DOHH2 (cell line): Measurements from ENCODE around the gene SMCHD1.

Source experiments
- H3F3A ChIP-seq: fragments of 200-600 bp; sonication (generic), shearing (Covaris generic); 2 replicates; pipeline ENCODE4 v1.6.0; 2016; ENCODE audit warnings: antibody characterized with exemption, mild to moderate bottlenecking; ENCODE audit not compliant: control insufficient read depth, insufficient read depth
- H3K27ac ChIP-seq: fragments of 200-600 bp; sonication (generic); 2 replicates; pipeline ENCODE4 v1.5.1; 2014; ENCODE audit warnings: low read depth, mild to moderate bottlenecking, low read length, moderate library complexity
- H3K27me3 ChIP-seq: fragments of 200-600 bp; sonication (generic); 2 replicates; pipeline ENCODE4 v1.6.1; 2014; ENCODE audit warnings: mild to moderate bottlenecking, low read length, mixed read lengths; ENCODE audit not compliant: control insufficient read depth
- H3K36me3 ChIP-seq: fragments of 200-600 bp; sonication (generic); 2 replicates; pipeline ENCODE4 v1.6.1; 2014; ENCODE audit warnings: mild to moderate bottlenecking, low read length, moderate library complexity, mixed read lengths; ENCODE audit not compliant: control insufficient read depth
- H3K4me1 ChIP-seq: fragments of 200-600 bp; sonication (generic); 2 replicates; pipeline ENCODE4 v1.6.1; 2014; ENCODE audit warnings: mild to moderate bottlenecking, low read length, mixed read lengths; ENCODE audit not compliant: control insufficient read depth
- H3K4me2 ChIP-seq: fragments of 200-600 bp; sonication (generic); 2 replicates; pipeline ENCODE4 v1.6.0; 2014; ENCODE audit warnings: mild to moderate bottlenecking, low read length, moderate library complexity
- H3K4me3 ChIP-seq: fragments of 200-600 bp; sonication (generic); 2 replicates; pipeline ENCODE4 v1.5.1; 2014; ENCODE audit warnings: mild to moderate bottlenecking, low read length, mixed read lengths
- H3K79me2 ChIP-seq: fragments of 200-600 bp; sonication (generic); 2 replicates; pipeline ENCODE4 v1.6.1; 2014; ENCODE audit warnings: mild to moderate bottlenecking, low read length, mixed read lengths; ENCODE audit not compliant: control insufficient read depth
- H3K9me2 ChIP-seq: fragments of 200-600 bp; sonication (generic); replicated peaks from 2 replicates; pipeline ENCODE4 v1.6.1; 2014; ENCODE audit warnings: mild to moderate bottlenecking, low read length, mixed read lengths; ENCODE audit not compliant: control insufficient read depth
- H3K9me3 ChIP-seq: fragments of 200-600 bp; sonication (generic); 2 replicates; pipeline ENCODE4 v1.6.1; 2014; ENCODE audit warnings: antibody characterized with exemption, low read length, mixed read lengths; ENCODE audit not compliant: control insufficient read depth, insufficient read depth
- H4K20me1 ChIP-seq: fragments of 200-600 bp; sonication (generic); 2 replicates; pipeline ENCODE4 v1.6.0; 2014; ENCODE audit warnings: low read depth, mild to moderate bottlenecking, antibody characterized with exemption, low read length, moderate library complexity; ENCODE audit not compliant: control insufficient read depth, insufficient read depth
- EZH2phosphoT487 ChIP-seq: fragments of 200-600 bp; sonication (generic); IDR thresholded peaks from 2 replicates; pipeline ENCODE4 v1.6.1; 2017; ENCODE audit warnings: borderline replicate concordance, mild to moderate bottlenecking, antibody characterized with exemption, low read length, moderate library complexity, mixed read lengths
- TF ChIP-seq, protein P1 (sequence below): fragments of 200-600 bp; sonication (generic); IDR thresholded peaks from one replicate; pipeline ENCODE4 v1.5.1; 2014; ENCODE audit warnings: antibody characterized with exemption, mild to moderate bottlenecking, low read depth, low read length; ENCODE audit not compliant: poor library complexity, severe bottlenecking

SMCHD1 gene

DNA sequence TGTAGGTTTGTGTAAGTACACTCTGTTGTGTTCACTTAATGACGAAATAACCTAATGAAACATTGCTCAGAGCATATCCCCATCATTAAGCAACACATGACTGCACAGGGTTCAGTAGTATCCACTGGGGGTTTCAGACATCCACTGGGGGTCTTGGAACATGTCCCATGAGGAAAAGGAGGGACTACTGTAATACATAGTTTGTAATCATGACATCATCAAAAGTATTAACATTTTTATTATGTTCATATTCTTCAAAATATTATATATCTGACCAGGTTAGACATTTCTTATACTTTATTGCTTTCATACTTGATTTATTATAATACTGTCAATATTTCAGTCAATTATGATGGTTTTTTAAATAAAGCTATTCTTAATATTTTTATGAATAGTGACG is 136.9 kb downstream of the SMCHD1 start:
- Histone ChIP-seq H3K4me3 (no peak overlapping the region), H3K36me3 (peaks cover 80% of the 10 kb centered on the region), H3F3A (0 out of 2 replicates have a peak, but pooled peaks cover 3% of the 10 kb centered on the region), H3K9me2 (no peaks in the 10 kb centered on the region), H3K27me3 (no peaks in the 10 kb centered on the region), H3K9me3 (no peaks in the 10 kb centered on the region), H3K27ac (no peak overlapping the region), H3K4me1 (no peaks in the 10 kb centered on the region), H3K79me2 (no peaks in the 10 kb centered on the region), H4K20me1 (no peaks in the 10 kb centered on the region), H3K4me2 (no peak overlapping the region)
- TF ChIP-seq, protein P1, sequence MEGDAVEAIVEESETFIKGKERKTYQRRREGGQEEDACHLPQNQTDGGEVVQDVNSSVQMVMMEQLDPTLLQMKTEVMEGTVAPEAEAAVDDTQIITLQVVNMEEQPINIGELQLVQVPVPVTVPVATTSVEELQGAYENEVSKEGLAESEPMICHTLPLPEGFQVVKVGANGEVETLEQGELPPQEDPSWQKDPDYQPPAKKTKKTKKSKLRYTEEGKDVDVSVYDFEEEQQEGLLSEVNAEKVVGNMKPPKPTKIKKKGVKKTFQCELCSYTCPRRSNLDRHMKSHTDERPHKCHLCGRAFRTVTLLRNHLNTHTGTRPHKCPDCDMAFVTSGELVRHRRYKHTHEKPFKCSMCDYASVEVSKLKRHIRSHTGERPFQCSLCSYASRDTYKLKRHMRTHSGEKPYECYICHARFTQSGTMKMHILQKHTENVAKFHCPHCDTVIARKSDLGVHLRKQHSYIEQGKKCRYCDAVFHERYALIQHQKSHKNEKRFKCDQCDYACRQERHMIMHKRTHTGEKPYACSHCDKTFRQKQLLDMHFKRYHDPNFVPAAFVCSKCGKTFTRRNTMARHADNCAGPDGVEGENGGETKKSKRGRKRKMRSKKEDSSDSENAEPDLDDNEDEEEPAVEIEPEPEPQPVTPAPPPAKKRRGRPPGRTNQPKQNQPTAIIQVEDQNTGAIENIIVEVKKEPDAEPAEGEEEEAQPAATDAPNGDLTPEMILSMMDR: no peak
- TF ChIP-seq EZH2phosphoT487: no peak

DNA sequence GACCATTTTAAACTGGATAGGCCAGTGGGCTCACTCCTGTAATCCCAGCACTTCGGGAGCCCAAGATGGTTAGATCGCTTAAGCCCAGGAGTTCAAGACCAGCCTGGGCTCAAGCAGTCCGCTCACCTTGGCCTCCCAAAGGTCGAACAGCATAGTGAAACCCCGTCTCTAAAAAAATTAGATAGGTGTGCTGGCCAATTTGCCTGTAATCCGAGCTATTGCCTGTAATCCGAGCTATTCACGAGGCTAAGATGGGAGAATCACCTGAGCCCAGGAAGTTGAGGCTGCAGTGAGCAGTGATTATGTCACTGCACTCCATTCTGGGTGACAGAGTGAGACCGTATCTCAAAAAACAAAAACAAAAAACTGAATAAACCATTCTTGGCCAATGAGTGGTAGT is 138.6 kb downstream of the SMCHD1 start:
- Histone ChIP-seq H3K27ac (no peak overlapping the region), H3K27me3 (no peaks in the 10 kb centered on the region), H3K9me2 (no peaks in the 10 kb centered on the region), H3K36me3 (peaks cover 84% of the 10 kb centered on the region), H3K9me3 (no peaks in the 10 kb centered on the region), H3F3A (0 out of 2 replicates have a peak, but pooled peaks cover 3% of the 10 kb centered on the region), H3K79me2 (no peaks in the 10 kb centered on the region), H4K20me1 (no peaks in the 10 kb centered on the region), H3K4me1 (no peaks in the 10 kb centered on the region), H3K4me3 (no peak overlapping the region), H3K4me2 (no peak overlapping the region)
- TF ChIP-seq EZH2phosphoT487: no peak
- TF ChIP-seq, protein P1: no peak

DNA sequence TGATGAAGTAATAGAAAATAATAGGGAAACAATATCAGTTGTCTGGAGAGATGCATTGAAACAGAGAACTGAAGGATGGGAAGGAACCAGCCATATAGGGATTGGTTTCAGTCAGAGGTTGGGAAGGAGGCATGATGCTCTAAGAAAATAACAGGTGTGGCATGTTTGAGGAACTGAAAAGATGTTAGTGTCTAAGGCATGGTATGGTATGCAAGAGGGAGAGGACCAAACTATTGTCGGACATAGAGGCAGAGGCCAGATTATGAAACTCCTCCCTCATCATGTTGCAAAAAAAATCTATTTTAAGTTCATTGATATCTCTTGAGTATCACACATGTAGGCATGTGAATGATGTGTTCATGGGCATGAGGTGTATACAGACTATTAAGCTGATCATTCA is 142.4 kb downstream of the SMCHD1 start:
- peaks cover 82% of the 10 kb centered on the region for H3K36me3 ChIP-seq
- H3K4me1 ChIP-seq: no peaks in the 10 kb centered on the region
- H3K4me3 ChIP-seq: no peak overlapping the region
- H3K9me2 ChIP-seq: no peaks in the 10 kb centered on the region
- no peak for TF ChIP-seq EZH2phosphoT487
- TF ChIP-seq, protein P1: no peak
- no peaks in the 10 kb centered on the region for H3F3A ChIP-seq
- H3K4me2 ChIP-seq: no peak overlapping the region
- H3K79me2 ChIP-seq: no peaks in the 10 kb centered on the region
- no peaks in the 10 kb centered on the region for H3K9me3 ChIP-seq
- no peaks in the 10 kb centered on the region for H4K20me1 ChIP-seq
- H3K27me3 ChIP-seq: no peaks in the 10 kb centered on the region
- no peak overlapping the region for H3K27ac ChIP-seq

DNA sequence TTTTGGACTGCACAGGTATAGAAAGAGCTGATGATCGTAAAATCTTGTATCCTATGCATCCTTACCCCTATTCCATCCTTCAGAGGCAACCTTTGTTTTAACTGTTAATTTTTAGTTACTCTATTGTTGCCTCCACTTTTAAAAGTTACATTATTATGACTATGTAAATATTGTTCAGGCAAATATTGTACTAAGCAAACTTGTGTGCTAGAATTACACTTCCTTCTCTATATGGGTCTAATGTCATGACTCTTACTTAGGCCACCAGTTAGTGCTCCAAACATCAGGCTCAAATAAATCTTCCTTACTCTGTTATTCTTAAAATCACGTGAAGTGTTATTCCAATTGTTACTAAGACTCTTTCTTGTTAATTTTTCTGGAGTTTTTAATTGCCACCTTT is 143.8 kb downstream of the SMCHD1 start:
- no peaks in the 10 kb centered on the region for H3K27me3 ChIP-seq
- no peaks in the 10 kb centered on the region for H3F3A ChIP-seq
- no peaks in the 10 kb centered on the region for H4K20me1 ChIP-seq
- H3K4me2 ChIP-seq: no peak overlapping the region
- no peaks in the 10 kb centered on the region for H3K79me2 ChIP-seq
- H3K9me3 ChIP-seq: no peaks in the 10 kb centered on the region
- H3K36me3 ChIP-seq: peaks cover 84% of the 10 kb centered on the region
- H3K4me1 ChIP-seq: no peaks in the 10 kb centered on the region
- no peak for TF ChIP-seq EZH2phosphoT487
- TF ChIP-seq, protein P1: no peak
- no peak overlapping the region for H3K4me3 ChIP-seq
- H3K9me2 ChIP-seq: no peaks in the 10 kb centered on the region
- no peak overlapping the region for H3K27ac ChIP-seq
